HG02763 (cell line): ENCODE results near the gene LRMDA.
"Not testable (repeated sequence)": the region's sequence is repeated elsewhere in the genome, so short reads cannot be mapped to it uniquely, and the experiment has no call there.

Experiments
- ATAC-seq: cut with Tn5 transposase; IDR thresholded peaks from one replicate; pipeline ENCODE4 v1.9.1; 2021; ENCODE audit warnings: mild to moderate bottlenecking, moderate library complexity; ENCODE audit not compliant: unreplicated experiment

Gene LRMDA

DNA sequence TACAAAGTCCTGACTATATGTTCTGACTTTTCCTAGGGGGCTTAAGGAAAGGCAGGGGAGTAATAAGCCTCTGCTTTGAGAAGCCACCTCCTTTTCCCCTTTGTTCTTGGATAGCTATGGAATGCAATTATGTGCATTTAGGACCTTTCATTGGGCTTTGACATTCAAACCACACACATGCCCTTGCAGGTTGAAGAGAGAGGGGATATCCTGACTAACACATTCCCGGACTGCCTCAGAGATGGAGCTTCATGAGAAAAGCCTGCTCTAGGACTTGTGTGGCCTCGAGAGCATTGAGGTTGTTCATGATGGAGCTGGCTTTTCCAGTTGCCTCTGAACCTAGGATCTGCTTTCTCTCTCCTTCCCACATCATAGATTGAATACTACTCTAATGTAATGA, 694.5 kb downstream of the LRMDA start:
- no peak for ATAC-seq

DNA sequence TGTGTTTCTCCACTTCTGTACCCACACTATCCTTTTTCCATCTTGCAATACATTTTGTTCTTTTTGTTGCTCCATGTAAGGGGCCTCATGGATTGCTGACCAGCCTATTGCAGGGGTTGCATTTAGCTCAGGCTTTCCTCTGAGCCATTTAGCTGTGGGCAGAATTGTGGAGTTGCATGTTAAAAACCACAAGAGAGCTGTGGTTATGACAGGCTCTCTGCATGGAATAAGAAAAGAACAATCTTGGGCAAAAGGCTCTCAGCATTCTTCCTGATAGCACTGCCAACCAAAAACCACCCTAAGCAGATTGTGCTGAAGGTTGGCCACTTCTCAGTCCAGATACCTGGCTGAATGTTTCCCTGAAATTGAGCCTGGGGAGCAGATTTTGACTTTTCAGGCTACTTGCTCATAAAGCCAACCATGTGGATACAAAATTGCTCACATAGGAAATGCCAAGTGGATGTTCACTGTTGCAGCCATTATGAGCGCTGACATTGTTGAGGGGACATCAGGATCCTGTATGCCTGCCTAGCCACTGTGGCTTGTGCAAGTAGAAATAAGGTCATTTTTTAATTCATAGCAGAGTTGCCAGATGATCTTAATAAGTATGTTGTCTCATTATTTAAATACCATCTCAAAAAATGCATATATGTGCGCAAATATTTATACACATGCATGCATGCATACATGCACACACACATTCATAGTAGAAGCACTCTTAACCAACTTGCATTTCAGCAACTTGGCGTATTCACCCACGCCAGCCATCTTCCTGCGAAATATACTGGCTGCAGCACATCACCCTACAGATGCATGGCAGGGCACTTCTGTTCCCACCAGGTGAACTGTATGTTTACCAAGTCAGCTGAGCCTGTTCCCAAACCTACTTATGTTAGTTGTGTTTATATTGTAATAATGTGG, 695.4 kb downstream of the LRMDA start:
- no peak for ATAC-seq

DNA sequence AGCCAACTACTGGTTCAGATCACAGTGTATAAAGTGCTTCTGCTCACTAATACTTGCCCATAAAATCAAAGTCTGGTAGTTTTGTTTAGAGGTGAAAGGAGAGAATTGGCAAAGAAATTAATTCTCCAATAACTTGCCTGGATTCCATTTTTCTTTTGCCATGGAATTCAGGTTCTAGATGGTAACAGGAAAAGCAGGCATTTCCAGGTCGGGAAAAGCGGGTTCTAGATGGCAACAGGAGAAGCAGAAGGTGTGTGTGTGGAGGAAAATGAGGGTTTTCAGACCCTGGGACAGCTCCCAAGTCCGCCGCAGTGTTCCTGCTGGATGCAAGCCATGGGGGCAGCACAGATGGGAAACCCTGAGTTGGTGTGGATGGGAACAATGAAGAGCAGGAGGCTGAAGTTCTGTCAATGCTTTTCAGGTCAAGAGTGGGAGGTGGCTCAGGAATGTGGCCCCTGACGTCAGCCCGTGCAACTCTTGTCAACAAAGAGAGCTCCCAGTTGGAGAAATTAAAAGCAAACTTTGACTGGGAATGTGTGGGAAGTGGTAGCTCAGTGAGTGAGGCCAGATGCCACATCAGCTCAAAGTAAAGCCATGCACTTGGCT, 696.7 kb downstream of the LRMDA start:
- ATAC-seq: no peak

DNA sequence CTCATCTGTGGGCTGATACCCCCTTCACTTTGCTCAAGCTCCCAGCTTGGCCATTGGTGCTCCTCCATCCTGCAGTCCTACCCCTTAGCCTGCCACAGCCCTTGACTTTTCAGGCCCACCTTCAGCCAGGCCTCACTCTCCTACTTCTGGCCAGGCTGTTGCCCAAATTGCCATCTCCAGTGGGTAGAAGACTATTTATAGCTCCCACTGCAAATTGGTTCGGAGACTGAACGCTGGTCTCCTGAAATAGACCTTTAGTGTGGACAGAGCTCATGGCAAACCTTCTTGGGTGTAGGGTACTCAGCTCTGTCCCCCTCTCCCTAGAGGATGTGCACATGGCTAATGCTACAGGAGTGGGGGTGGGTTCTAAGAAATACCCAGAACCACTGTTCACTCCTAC, 697.8 kb downstream of the LRMDA start:
- ATAC-seq: no peak

DNA sequence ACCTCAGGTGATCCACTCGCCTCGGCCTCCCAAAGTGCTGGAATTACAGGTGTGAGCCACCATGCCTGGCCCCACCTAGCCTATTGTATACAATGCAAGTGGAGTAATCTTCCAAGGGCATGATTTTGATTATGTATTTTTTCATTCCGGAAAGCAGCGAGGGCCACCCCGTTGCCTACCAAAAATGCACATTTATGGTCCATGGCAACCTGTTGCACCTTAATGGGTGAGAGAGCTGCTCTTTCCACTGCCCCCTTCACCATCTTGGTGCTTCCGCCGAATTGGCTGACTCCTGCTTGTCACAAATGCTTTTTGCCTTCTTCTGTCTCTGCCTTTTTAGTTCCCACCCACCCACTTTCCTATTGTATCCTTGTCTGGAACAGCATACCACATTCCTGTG, 699.5 kb downstream of the LRMDA start:
- no peak for ATAC-seq

DNA sequence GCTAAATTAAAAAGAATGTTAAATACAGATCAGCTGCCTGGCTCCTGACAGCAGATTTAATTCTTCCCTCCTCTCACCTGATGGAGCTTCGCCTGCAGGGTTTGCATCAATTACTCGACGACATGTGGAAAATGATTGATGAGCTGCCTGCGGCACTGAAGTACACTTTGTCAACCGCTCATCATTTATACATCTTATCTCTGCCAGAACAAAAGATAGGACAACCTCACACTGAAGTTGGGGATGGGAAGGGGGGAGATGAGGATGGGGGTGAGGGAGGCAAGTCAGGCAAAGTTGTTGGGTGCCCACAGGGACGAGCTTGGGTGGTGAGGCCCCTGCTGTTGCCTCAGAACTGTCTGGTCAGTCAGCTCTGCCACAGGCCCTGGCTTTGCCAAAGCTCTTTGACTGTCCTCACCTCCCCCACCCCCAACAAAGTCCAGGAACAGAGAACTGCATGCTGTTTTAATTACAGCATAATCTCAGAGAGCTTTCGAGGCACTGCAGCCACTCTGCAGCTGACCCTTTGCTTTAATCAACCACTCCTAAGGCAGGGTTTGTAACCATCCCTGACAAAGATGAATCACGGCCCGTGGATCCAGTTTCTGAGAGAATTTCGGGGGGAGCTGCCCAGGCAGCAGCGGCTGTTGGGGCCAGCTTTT, 702.3 kb downstream of the LRMDA start:
- no peak for ATAC-seq

DNA sequence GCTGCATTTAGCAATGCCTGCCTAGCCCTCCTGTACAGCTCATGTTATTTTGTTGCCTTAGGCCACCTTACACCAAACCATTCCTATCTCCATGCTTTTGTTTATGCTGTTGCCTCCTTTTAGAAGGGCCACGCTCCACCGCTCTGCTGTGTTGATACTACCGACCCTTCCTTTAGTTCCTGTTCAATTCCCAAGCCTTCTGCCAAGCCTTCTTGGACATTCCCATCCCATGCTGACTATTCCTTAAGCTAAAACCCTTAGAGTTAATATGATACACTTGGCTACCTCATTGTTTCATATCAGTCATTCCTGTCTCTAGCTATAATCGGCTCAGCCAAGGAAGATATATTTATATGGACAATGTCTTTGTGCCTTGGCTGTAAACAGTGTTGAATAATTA, 705.5 kb downstream of the LRMDA start:
- no peak for ATAC-seq

DNA sequence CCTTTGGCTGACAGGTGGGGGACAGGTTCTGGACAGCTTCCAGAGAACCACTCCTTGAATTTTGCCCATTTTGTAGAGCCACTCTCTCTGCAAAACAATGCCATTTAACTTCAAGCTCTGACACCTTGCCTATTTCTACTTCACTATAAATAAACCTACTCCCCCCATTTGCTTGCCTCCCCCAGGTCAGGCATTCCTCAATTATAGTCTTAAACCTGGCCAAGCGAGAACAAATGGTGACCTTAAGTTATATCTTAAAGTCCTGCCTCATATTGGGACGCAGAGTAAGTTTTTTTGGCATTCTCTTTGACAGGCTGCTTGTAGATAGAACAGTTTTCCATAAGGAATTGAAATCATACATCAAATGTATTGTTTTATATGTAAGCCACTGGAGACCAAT, 706.9 kb downstream of the LRMDA start:
- no peak for ATAC-seq

DNA sequence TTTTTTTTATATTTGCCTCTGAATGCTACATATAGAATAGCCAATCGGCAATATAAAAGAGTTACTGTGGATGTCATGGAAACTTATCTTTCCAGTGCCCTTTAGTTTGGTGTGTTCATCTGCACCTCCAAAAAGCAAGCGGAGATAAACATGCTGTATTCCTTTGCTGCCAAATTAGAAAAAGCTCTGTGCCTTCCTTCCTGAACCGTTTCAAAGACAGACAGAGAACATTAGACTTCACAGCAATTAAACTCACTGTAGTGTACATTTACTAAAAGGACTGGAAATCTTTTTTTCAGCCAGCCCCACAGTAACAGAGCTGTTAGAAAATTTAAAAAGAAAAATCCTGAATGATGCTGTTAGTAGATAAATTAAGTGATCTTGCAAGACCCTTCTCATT, 707.5 kb downstream of the LRMDA start:
- ATAC-seq: no peak

DNA sequence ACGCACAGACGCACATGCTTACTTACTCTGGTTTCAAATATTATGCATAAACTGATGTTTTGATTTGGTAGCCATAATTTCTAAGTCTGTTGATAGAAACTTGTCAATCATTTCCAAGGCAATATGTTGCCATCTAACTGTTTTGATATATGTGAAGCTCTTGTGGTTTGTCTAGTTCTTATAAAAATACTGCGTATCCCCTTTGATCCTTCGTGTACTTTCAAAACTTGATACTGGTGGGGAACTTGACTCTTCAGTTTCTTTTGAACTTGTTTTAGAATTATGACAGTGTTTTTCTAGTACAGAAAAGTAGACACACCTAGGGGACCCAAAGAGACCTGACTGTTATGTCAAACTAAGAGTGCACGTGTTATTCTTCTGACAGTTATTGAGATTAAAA, 708.0 kb downstream of the LRMDA start:
- no peak for ATAC-seq

DNA sequence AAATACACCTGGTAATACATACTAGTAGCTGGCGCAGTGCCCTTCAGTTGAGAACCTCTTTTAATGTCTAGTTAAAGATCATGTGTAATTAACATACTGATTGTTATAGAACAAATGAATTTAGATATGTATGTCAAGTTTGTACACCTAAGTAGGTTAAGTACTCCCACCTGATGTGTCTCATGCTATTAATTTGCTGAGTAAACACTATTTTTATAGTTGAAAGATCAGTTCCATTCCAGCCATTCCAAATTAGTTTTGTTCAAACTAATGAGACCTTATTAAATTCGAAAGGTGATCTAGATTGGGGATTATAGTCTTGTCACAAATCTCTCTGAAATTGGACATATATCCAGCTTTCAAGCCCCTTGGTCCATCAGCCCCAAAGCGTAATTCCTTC, 710.0 kb downstream of the LRMDA start:
- ATAC-seq: no peak

DNA sequence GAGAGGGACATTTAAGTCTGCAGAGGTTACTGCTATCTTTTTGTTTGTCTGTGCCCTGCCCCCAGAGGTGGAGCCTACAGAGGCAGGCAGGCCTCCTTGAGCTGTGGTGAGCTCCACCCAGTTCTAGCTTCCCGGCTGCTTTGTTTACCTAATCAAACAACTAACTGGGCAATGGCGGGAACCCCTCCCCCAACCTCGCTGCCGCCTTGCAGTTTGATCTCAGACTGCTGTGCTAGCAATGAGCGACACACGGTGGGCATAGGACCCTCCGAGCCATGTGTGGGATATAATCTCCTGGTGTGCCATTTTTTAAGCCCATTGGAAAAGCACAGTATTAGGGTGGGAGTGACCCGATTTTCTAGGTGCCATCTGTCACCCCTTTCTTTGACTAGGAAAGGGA, 716.8 kb downstream of the LRMDA start:
- ATAC-seq: not testable (repeated sequence)

DNA sequence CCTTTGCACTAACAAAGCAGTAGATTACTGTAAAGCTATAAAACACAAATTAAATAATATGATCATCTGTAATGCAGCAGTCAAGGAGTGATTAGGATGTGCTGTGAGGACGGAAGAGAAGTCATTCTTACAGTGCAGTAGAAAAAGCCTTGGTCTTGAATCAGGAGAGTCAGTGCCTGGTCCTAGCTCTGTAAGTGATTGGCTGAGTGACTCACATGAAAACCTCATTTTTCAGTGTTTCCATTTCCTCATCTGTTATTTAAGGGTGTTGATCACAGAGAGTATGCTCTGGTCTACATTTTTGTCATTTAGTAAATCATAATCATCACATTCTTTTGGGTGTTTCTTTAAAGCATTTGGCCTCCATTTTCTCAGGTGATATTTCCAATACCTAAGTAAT, 717.8 kb downstream of the LRMDA start:
- no peak for ATAC-seq

DNA sequence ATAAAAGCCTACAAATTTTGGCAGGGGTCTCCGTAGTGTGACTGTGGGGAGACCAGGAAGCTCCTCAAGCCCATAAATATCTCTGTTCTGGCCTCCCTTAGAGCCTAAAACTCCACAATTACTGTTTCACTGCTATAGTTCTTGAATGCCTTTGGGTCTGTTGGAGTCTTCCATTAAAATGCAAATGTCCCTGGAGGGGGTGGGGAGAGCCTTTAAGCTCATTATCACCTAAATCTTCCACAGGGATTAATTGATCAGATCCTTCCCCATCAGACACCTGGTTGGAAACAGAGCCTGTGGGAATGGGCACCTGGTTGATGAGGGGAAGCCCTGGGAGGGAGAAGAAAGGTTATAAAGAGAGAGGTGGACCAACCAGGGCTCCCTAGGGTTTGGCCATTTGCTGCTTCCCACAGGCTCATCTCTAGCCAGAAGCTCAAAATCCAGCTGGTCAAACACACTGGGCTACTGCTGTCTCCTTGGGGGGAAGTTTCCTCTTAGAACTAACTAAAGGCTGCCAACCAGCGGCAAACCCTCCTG, 718.2 kb downstream of the LRMDA start:
- no peak for ATAC-seq

DNA sequence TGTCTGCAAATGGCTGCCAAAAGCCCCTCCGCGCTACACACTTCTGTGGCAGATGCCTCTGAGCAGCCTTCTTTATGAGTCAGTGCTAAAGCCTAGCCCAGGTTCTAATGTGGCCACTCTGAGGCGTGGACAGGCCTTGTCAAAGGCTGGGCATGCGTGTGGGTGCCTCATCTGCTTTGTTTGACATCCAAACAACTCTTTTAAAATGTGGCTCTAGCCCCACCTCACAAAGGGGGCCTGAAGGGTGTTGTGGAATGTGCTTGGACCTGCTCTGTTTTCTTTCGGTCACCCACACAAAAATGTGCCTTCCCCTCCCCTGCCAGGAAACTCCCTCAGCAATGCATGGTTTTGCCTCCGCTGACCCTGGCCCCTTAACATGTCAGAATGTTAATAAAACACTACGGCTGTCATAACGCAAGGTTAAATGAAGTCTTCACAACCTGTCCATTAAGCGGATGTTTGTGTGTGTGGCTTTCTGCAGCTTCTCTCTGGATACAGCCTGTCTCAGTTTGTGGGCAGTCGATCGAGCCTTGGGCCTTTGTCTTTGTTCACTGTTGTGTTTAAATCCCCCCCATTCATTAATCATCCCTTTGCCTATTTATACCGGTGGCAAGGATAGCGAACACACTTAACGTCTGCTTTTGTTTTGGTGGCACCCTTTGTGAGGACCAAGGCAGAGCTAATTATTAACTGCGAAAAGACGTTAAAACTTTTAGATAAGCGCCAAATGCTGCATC, 718.9 kb downstream of the LRMDA start:
- ATAC-seq: no peak

DNA sequence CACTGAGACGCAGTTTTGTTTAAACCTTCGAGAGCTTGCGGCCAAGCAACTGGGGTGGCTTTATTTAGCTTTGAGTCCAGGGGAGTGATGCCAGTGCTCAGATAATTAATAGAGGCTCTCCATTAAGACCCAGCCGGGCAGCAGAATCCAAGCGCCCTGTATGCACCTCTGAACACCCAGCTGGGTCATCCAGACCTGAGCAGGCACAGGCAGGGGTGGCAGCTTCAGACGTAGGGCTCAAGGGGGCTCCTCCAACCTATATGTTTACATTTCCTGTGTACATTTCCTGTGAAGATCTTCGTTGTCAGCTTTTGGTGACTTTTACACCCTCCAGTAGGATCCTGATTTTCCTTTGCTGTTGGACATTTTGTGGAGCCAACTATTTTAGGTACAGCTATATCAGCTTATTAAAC, 719.5 kb downstream of the LRMDA start:
- ATAC-seq: no peak

DNA sequence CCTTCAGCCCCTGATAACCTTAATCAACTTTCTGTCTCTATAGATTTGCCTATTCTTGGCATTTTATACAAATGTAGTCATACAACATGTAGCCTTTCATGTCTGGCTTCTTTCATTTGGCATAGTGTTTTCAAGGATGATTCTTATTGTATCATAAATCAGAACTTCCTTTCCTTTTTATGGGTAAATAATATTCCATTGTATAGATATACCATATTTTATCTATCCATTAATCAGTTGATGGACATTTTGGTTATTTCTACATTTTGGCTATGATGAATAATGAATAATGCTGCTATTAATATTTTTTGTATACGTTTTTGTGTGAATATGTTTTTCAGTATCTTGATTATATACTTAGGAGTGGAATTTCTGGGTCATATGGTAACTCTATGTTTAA, 720.8 kb downstream of the LRMDA start:
- no peak for ATAC-seq

DNA sequence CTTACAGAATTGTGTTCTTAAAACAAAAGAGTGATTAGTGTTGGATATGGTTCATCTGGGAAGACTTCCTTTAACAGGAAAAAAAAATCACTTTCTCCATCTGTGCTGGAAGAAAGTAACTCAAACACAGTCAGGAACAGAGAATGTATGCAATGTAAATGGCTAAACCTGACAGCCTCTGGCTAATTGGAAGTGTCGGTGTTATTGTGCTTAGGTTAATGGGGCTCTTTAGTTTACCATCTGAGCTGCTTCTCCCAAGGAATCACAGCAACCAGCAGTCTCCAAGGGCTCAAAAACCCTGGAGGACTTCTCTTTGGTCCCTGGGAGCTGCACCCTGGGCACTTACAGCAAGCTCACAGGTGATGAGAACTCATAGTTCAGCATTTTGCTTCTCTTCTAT, 724.5 kb downstream of the LRMDA start:
- ATAC-seq: no peak

DNA sequence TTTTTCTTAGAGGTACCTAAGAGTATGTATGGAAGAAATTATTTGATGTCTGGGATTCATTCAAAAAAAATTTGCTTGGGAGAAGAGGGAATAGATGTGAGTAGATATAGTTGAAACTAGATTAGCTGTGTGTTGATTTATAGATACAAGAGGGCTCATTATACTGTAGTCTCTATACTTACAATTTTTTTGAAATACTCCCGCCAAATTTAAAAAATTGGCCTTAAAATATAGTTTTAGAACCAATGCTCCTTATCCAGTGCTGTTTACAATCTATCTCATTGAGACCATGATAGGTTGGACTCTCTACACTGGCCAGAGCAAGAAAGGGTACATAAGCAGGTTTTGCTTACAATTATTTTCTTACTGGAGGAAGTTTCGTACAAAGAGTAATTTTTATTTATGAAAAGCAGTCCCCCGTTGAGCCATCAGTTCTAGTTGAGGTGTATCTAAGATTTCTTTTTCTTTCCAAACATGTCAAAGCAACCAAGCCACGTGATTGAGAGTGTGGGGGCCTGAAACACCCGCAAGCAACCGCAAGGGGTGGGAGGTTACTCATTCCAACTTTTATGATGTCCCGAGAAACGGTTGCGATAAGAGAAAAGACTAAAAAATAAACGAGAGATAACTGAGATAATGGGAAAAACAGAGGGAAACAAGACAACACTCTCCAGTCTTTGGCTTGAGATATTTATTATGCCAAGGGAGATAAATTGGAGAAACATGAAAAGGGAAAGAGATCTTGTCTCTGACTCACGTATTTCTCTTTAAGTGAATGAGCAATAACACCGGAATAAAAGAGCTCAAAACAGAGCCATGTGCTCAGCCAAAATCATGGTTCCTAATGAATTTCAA, 729.2 kb downstream of the LRMDA start:
- ATAC-seq: no peak

DNA sequence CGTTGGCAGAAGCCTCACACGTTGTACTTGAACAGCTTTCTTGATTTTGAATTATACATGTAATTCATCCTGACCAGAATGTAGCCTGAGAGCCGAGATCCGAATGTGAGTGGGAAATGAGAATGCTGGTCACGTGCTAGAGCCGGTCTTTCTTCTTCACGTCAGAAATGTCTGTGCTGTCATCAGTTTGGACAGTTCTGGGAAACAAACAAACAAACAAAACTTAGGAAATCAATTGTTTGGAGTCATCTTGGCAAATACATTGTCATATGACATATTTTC, 729.8 kb downstream of the LRMDA start:
- no peak for ATAC-seq
